OCI-LY1 (cell line): ENCODE results near the gene SLC8A1.

Experiments used
- CTCF ChIP-seq: fragments of 200-600 bp; sonication (generic), shearing (Covaris generic); IDR thresholded peaks from 2 replicates; pipeline ENCODE4 v1.5.1; 2017; ENCODE audit warnings: mild to moderate bottlenecking, antibody characterized with exemption, low read length, moderate library complexity, mixed read lengths
- EZH2 ChIP-seq: fragments of 200-600 bp; sonication (generic), shearing (Covaris generic); IDR thresholded peaks from 2 replicates; pipeline ENCODE4 v1.8.0; 2017; ENCODE audit warnings: borderline replicate concordance, mixed run types, mild to moderate bottlenecking, antibody characterized with exemption, low read length, moderate library complexity, mixed read lengths

DNA sequence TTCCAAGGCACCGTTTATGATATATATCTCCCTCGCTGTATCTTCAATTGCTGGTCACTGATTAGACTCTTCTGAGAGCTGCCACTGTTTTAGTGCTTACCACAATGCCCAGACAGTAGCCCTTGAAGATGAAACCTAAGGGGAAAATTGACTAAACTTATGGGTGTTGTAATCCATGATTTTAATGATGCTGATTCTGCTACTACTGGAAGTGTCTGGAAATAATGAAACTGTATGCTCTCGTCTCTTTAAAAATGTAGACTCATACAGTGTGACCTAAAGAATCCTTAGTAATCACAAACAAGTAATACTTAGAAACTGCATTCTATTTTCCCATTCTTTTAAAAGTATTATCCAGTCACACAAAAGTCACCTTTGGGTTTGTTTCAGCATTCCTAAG is 5.5 kb upstream of the SLC8A1 start:
- TF ChIP-seq CTCF = no peak
- TF ChIP-seq EZH2 = no peak
